ENCODE measurements around the gene KCNJ2. TPM values are rescaled to one million over a fixed set of nuclear protein-coding genes. Genes with fewer than 3 reads are reported as not detected.

Gene KCNJ2
- total and polyA plus RNA-seq, 3 experiments from 2014 or later: not detected

DNA sequence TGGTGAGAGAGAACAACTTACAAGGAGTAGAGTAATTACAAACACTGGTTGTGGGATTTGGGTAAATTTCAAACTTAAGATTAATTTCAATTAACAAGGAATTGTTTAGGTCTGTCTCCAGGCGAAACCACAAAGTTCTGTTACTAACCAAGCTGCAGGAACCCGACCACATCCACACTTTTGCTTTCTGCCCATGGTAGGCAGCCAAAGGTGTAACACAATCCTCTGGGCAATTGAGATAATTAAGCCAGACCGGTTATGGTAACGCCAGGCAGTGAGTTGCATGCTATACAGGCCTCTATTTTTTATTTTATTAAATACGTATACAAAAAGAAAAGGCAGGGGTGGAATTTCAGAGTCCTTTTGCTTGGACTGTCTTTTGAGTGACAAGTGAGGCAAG lies 12.0 kb downstream of the KCNJ2 start:
- Histone ChIP-seq H3K36me3 (ENCODE audit: insufficient read depth, low read length) (no peaks in the 10 kb centered on the region), H3K4me1 (ENCODE audit: insufficient read depth, low read length) (no peaks in the 10 kb centered on the region), H3K27ac (ENCODE audit: low read depth, low read length) (no peak overlapping the region), H3K27me3 (ENCODE audit: insufficient read depth, low read length, poor library complexity, severe bottlenecking) (no peaks in the 10 kb centered on the region), H3K4me3 (ENCODE audit: low read length) (no peak overlapping the region), H3K9me3 (ENCODE audit: low read length) (no peaks in the 10 kb centered on the region)
- Mint-ChIP-seq H3K27ac (no peak overlapping the region), H3K27me3 (peaks cover 0 to 3% of the 10 kb centered on the region in 2 donors), H3K36me3 (no peaks in the 10 kb centered on the region), H3K4me1 (no peaks in the 10 kb centered on the region), H3K9me3 (peaks cover 0 to 1% (median 0%) of the 10 kb centered on the region in 5 donors), H3K4me3 (no peak overlapping the region)
- ChIA-PET CTCF (no interaction called here), POLR2A (no interaction called here)
- DNase-seq: no peak

DNA sequence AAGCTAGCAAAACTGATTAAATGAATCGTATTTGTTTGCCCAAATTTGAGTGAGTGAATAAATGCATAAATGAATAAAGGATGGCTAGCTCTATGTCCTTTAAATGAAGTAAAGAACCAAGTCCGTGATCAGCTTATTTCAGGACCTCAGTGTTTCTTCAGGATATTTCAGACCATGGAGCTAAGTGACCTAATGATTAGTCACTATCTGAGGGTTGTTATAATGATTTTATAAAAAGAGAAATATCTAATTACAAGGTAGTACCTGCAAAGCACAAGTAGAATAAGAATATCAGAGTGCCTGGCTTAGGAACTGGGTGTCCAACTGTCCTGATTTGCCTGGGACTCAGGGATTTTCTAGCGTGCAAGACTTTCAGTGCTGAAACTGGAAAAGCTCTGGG lies 12.5 kb downstream of the KCNJ2 start:
- Mint-ChIP-seq H3K36me3 (no peaks in the 10 kb centered on the region), H3K9me3 (peaks cover 0 to 1% (median 0%) of the 10 kb centered on the region in 5 donors), H3K27ac (no peak overlapping the region), H3K4me3 (no peak overlapping the region), H3K4me1 (no peaks in the 10 kb centered on the region), H3K27me3 (peaks cover 0 to 3% of the 10 kb centered on the region in 2 donors)
- Histone ChIP-seq H3K27ac (ENCODE audit: low read depth, low read length) (no peak overlapping the region), H3K4me1 (ENCODE audit: insufficient read depth, low read length) (no peaks in the 10 kb centered on the region), H3K4me3 (ENCODE audit: low read length) (no peak overlapping the region), H3K27me3 (ENCODE audit: insufficient read depth, low read length, poor library complexity, severe bottlenecking) (no peaks in the 10 kb centered on the region), H3K9me3 (ENCODE audit: low read length) (no peaks in the 10 kb centered on the region), H3K36me3 (ENCODE audit: insufficient read depth, low read length) (no peaks in the 10 kb centered on the region)
- DNase-seq: no peak
- ChIA-PET POLR2A (no interaction called here), CTCF (no interaction called here)

DNA sequence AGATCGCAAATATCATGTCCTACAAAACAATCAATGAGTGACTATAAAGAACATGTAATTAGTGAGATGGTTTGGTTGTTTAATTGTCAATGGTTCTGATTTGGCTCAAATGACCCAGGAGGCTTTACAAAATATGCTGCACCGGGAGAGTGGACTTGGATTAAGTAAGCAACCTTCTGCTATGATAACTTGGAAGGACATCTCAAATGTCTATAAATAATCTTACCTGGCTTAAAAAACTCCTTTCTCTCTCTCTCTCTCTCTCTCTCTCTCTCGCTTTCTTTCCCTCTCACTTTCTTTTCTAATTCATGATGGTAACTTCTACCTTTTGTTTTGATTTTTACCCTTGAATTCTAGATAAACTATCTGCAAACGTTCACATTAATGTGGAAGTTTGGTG lies 14.2 kb downstream of the KCNJ2 start:
- no peaks in the 10 kb centered on the region for H3K36me3 Mint-ChIP-seq
- no peaks in the 10 kb centered on the region for H3K4me1 Mint-ChIP-seq
- peaks cover 0 to 1% (median 0%) of the 10 kb centered on the region in 5 donors for H3K9me3 Mint-ChIP-seq
- Histone ChIP-seq H3K27me3 (ENCODE audit: insufficient read depth, low read length, poor library complexity, severe bottlenecking) (no peaks in the 10 kb centered on the region), H3K9me3 (ENCODE audit: low read length) (no peaks in the 10 kb centered on the region), H3K4me1 (ENCODE audit: insufficient read depth, low read length) (no peaks in the 10 kb centered on the region), H3K36me3 (ENCODE audit: insufficient read depth, low read length) (no peaks in the 10 kb centered on the region), H3K27ac (ENCODE audit: low read depth, low read length) (no peak overlapping the region), H3K4me3 (ENCODE audit: low read length) (no peak overlapping the region)
- H3K27me3 Mint-ChIP-seq: no peaks in the 10 kb centered on the region
- DNase-seq: no peak
- H3K27ac Mint-ChIP-seq: no peak overlapping the region
- ChIA-PET POLR2A (no interaction called here), CTCF (no interaction called here)
- H3K4me3 Mint-ChIP-seq: no peak overlapping the region

DNA sequence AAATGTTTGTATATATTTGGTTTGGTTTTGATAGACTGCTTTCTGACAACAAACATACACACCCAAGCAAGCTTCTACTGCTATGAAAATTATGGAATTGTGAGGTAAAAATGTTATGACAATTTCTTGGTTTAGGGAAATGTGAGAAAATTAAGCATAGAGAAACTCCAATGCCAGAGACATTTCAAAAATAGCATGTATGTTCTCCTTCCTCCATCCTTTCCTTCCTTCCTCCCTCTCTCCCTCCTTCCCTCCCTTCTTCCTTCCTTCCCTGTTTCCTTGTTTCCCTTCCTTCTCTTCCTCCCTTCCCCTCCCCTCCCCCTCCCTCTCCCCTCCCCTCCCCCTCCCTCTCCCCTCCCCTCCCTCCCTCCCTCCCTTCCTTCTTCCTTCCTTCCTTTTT lies 14.9 kb downstream of the KCNJ2 start:
- Histone ChIP-seq H3K4me3 (ENCODE audit: low read length) (no peak overlapping the region), H3K36me3 (ENCODE audit: insufficient read depth, low read length) (no peaks in the 10 kb centered on the region), H3K27ac (ENCODE audit: low read depth, low read length) (no peak overlapping the region), H3K27me3 (ENCODE audit: insufficient read depth, low read length, poor library complexity, severe bottlenecking) (no peaks in the 10 kb centered on the region), H3K9me3 (ENCODE audit: low read length) (no peaks in the 10 kb centered on the region), H3K4me1 (ENCODE audit: insufficient read depth, low read length) (no peaks in the 10 kb centered on the region)
- DNase-seq: no peak
- Mint-ChIP-seq H3K9me3 (peaks cover 0 to 1% (median 0%) of the 10 kb centered on the region in 5 donors), H3K36me3 (no peaks in the 10 kb centered on the region), H3K4me3 (no peak overlapping the region), H3K27ac (no peak overlapping the region), H3K4me1 (no peaks in the 10 kb centered on the region), H3K27me3 (no peaks in the 10 kb centered on the region)
- ChIA-PET CTCF (no interaction called here), POLR2A (no interaction called here)

DNA sequence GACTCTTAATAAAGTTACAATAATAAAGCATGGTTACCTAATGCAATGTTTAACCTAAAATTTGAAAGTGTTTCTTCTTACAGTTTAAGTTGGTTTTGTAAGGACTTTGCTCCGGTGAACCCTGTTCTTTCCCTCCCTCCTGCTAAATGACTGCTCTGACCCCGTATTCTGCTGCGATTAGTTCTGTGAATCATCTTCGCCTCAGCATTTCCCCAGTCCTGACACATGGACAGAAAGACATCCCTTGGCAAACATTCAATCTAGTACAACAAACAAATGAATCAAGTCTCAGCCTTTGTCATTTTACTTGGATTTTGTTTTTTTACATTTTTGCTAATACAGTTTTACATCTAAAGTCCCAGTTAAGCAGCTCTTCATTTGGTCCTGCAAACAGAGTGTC lies 15.4 kb downstream of the KCNJ2 start:
- no peak overlapping the region for H3K4me3 ChIP-seq (ENCODE audit: low read length)
- no peaks in the 10 kb centered on the region for H3K27me3 ChIP-seq (ENCODE audit: insufficient read depth, low read length, poor library complexity, severe bottlenecking)
- no peak overlapping the region for H3K4me3 Mint-ChIP-seq
- H3K4me1 ChIP-seq (ENCODE audit: insufficient read depth, low read length): no peaks in the 10 kb centered on the region
- no peaks in the 10 kb centered on the region for H3K36me3 ChIP-seq (ENCODE audit: insufficient read depth, low read length)
- peak overlapping the region in 1 of 8 donors; percentile 88 for H3K27ac Mint-ChIP-seq
- ChIA-PET CTCF (no interaction called here), POLR2A (no interaction called here)
- no peak for DNase-seq
- H3K27me3 Mint-ChIP-seq: no peaks in the 10 kb centered on the region
- H3K9me3 Mint-ChIP-seq: peaks cover 0 to 1% (median 0%) of the 10 kb centered on the region in 5 donors
- H3K27ac ChIP-seq (ENCODE audit: low read depth, low read length): no peak overlapping the region
- no peaks in the 10 kb centered on the region for H3K4me1 Mint-ChIP-seq
- no peaks in the 10 kb centered on the region for H3K9me3 ChIP-seq (ENCODE audit: low read length)
- no peaks in the 10 kb centered on the region for H3K36me3 Mint-ChIP-seq

DNA sequence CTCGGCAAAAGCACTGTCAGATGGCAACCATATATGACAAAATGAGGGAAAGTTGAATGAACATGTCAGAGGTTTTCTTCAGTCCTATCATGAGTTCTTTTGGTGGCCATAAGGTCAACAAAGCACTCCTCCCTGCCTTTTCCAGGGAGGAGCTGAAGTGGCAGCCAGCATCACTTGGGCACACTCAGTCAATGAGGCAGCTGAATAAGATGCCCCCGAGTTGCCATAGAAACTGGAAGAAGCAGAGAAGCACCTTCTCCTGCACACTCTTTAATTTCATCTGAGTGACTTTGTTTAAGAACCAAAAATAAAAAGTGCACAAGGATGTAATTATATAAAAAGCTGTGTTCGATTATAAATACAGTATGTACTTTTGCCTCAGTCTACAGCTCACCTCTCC lies 16.0 kb downstream of the KCNJ2 start:
- ChIA-PET CTCF (no interaction called here), POLR2A (no interaction called here)
- Mint-ChIP-seq H3K27ac (no peak overlapping the region), H3K36me3 (no peaks in the 10 kb centered on the region), H3K4me3 (no peak overlapping the region), H3K4me1 (no peaks in the 10 kb centered on the region), H3K27me3 (no peaks in the 10 kb centered on the region), H3K9me3 (peaks cover 0 to 1% (median 0%) of the 10 kb centered on the region in 5 donors)
- no peaks in the 10 kb centered on the region for H3K4me1 ChIP-seq (ENCODE audit: insufficient read depth, low read length)
- H3K36me3 ChIP-seq (ENCODE audit: insufficient read depth, low read length): no peaks in the 10 kb centered on the region
- H3K27ac ChIP-seq (ENCODE audit: low read depth, low read length): no peak overlapping the region
- no peak for DNase-seq
- H3K9me3 ChIP-seq (ENCODE audit: low read length): no peaks in the 10 kb centered on the region
- no peaks in the 10 kb centered on the region for H3K27me3 ChIP-seq (ENCODE audit: insufficient read depth, low read length, poor library complexity, severe bottlenecking)
- no peak overlapping the region for H3K4me3 ChIP-seq (ENCODE audit: low read length)

DNA sequence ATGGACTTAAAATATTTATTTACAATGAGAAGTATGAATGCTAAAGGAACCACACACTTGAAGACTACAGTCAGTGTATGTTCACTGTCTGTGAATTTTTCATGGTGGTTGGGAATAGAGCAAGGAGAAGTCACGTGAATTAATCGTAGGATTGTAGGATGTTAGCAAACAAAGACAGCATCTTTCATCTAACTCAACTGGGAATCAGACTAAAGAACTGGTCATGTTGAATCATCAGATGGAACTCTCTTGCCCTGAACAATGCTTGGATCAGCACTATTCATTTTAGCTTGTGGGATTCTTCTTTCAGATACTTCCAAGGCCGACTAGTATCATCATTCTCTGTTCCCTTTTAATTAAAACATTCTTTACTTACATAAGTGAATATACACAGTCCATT lies 18.1 kb downstream of the KCNJ2 start:
- H3K36me3 ChIP-seq (ENCODE audit: insufficient read depth, low read length): no peaks in the 10 kb centered on the region
- H3K27me3 Mint-ChIP-seq: no peaks in the 10 kb centered on the region
- no peak overlapping the region for H3K27ac Mint-ChIP-seq
- H3K27ac ChIP-seq (ENCODE audit: low read depth, low read length): no peak overlapping the region
- no peak overlapping the region for H3K4me3 ChIP-seq (ENCODE audit: low read length)
- peaks cover 0 to 1% (median 0%) of the 10 kb centered on the region in 5 donors for H3K9me3 Mint-ChIP-seq
- no peaks in the 10 kb centered on the region for H3K4me1 Mint-ChIP-seq
- no peaks in the 10 kb centered on the region for H3K4me1 ChIP-seq (ENCODE audit: insufficient read depth, low read length)
- H3K27me3 ChIP-seq (ENCODE audit: insufficient read depth, low read length, poor library complexity, severe bottlenecking): no peaks in the 10 kb centered on the region
- POLR2A ChIA-PET: no interaction called here
- H3K36me3 Mint-ChIP-seq: no peaks in the 10 kb centered on the region
- H3K9me3 ChIP-seq (ENCODE audit: low read length): no peaks in the 10 kb centered on the region
- no peak for DNase-seq
- H3K4me3 Mint-ChIP-seq: no peak overlapping the region
- CTCF ChIA-PET: no interaction called here

DNA sequence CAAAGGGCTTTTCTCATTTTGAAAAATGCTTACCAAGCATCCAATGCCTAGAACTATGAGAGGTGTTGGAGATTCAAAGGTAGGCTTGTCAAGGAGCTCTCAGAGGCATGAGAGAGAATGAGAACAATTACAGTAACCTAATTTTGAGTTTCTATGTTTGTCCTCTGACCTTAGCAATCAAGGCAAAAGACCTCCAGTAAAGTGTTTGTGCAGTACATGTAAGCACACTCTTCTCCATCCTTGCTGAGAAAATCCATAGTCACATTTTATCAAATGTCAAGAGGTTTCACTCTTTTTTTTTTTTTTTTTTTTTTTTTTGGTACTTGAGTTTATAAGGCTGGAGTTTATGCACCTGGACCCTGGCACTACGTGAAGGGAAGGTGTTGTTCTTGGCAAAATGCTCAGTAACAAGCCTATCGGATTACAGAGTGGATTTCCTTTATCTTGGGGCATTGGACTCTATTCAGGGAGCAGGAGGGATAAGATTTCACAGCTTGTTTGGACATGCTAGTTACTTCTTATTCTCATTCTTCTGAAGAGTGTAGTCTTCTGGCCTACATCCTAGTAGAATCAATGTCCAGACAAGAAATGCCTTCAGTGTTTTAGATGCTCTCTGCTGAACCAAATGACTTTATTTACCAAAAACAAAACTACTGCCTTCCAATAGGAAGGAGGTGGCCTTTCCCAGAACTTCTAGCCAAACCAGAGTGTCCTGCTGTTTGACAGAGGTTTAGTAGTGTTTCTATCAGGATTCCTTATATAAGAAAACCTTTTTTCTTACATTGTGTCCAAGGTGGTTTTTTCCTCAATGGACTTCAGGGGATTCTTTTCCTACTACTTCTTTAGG lies 21.9 kb downstream of the KCNJ2 start:
- POLR2A ChIA-PET: no interaction called here
- no peaks in the 10 kb centered on the region for H3K27me3 ChIP-seq (ENCODE audit: insufficient read depth, low read length, poor library complexity, severe bottlenecking)
- CTCF ChIA-PET: no interaction called here
- Mint-ChIP-seq H3K4me3 (no peak overlapping the region), H3K36me3 (no peaks in the 10 kb centered on the region), H3K4me1 (no peaks in the 10 kb centered on the region), H3K27me3 (no peaks in the 10 kb centered on the region), H3K9me3 (peaks cover 0 to 2% (median 0%) of the 10 kb centered on the region in 5 donors), H3K27ac (no peak overlapping the region)
- no peak overlapping the region for H3K4me3 ChIP-seq (ENCODE audit: low read length)
- no peaks in the 10 kb centered on the region for H3K9me3 ChIP-seq (ENCODE audit: low read length)
- no peaks in the 10 kb centered on the region for H3K4me1 ChIP-seq (ENCODE audit: insufficient read depth, low read length)
- DNase-seq: no peak
- no peak overlapping the region for H3K27ac ChIP-seq (ENCODE audit: low read depth, low read length)
- no peaks in the 10 kb centered on the region for H3K36me3 ChIP-seq (ENCODE audit: insufficient read depth, low read length)
